GM18870 (cell line): ENCODE measurements around the gene FAM229A.
"Not testable (repeated sequence)": the region's sequence is repeated elsewhere in the genome, so short reads cannot be mapped to it uniquely, and the experiment has no call there.

ENCODE experiments used
- ATAC-seq: cut with Tn5 transposase; IDR thresholded peaks from one replicate; pipeline ENCODE4 v1.9.1; 2021; ENCODE audit warnings: moderate library complexity; ENCODE audit not compliant: unreplicated experiment

The FAM229A gene

GRCh38 chr1:32362474-32363313 lies at the start of gene FAM229A, which contains the start of gene TSSK3:
Gene FAM229A (minus strand): TSS chr1:32362485. CDS start chr1:32362091, 394 bp downstream.
Gene TSSK3 (plus strand): TSS chr1:32362539. CDS start chr1:32362702, 163 bp downstream.
- ATAC-seq: no peak

- ATAC-seq: no peak
These were observed 49.0 kb upstream of the FAM229A start for GRCh38 chr1:32411261-32411660.

- ATAC-seq: no peak
These were observed 44.4 kb upstream of the FAM229A start for GRCh38 chr1:32406629-32407111.

- no peak for ATAC-seq
These were observed 43.6 kb upstream of the FAM229A start for GRCh38 chr1:32405672-32406467.

- no peak for ATAC-seq
These were observed 42.7 kb upstream of the FAM229A start for GRCh38 chr1:32404946-32405345.

GRCh38 chr1:32400876-32401631 lies 38.8 kb upstream of the FAM229A start:
- no peak for ATAC-seq

- ATAC-seq: no peak
These were observed 37.6 kb upstream of the FAM229A start for GRCh38 chr1:32399843-32400242.

- no peak for ATAC-seq
These were observed 36.1 kb upstream of the FAM229A start for GRCh38 chr1:32398401-32398800.

- not testable (repeated sequence) for ATAC-seq
These were observed 34.2 kb upstream of the FAM229A start for GRCh38 chr1:32396524-32396923.

GRCh38 chr1:32394890-32395432 lies 32.7 kb upstream of the FAM229A start:
- ATAC-seq: no peak

GRCh38 chr1:32394141-32394889 lies 32.0 kb upstream of the FAM229A start, which contains the start of gene BSDC1:
Gene BSDC1 (minus strand): TSS chr1:32394441. CDS start chr1:32394414, 27 bp downstream.
- ATAC-seq: peak; percentile 93

- peak; percentile 4 for ATAC-seq
These were observed 31.5 kb upstream of the FAM229A start for GRCh38 chr1:32393832-32394140.

GRCh38 chr1:32393136-32393535 lies 30.9 kb upstream of the FAM229A start:
- no peak for ATAC-seq

- ATAC-seq: no peak
These were observed 30.0 kb upstream of the FAM229A start for GRCh38 chr1:32392325-32392724.

GRCh38 chr1:32390904-32391870 lies 28.9 kb upstream of the FAM229A start:
- no peak for ATAC-seq

- no peak for ATAC-seq
These were observed 26.4 kb upstream of the FAM229A start for GRCh38 chr1:32388641-32389040.

- ATAC-seq: no peak
These were observed 24.5 kb upstream of the FAM229A start for GRCh38 chr1:32386676-32387392.

GRCh38 chr1:32380057-32380456 lies 17.8 kb upstream of the FAM229A start:
- no peak for ATAC-seq
